ENCODE results near the gene ACOX3. TPM values are rescaled to one million over a fixed set of nuclear protein-coding genes. Genes with fewer than 3 reads are reported as not detected.

ACOX3 gene
- total and polyA plus RNA-seq, 2 of the 8 experiments (the other 6 are each of a cell fraction or from before 2014, with no cell fraction given), result 2.5 to 9.9 TPM

DNA sequence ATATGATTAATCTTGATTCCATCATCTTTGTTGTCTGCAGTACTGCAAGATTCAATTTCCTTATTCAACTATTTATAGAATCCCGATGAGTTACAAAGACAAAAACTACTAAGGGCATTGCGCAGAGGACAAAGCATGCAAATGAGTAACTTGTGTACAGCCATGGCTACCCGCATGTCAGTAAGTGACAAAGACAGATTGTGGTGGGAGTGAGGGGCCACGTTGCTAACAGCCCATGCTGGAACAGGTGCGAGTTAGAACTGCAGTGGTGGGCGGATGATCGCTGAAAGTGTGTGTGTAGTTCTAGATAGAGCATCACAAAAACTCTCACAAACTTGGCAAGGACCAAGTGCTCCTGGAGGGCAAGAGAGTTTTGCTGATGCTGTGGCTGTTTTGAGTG lies 49.5 kb downstream of the ACOX3 start (continued):
- TF ChIP-seq, protein P1, sequence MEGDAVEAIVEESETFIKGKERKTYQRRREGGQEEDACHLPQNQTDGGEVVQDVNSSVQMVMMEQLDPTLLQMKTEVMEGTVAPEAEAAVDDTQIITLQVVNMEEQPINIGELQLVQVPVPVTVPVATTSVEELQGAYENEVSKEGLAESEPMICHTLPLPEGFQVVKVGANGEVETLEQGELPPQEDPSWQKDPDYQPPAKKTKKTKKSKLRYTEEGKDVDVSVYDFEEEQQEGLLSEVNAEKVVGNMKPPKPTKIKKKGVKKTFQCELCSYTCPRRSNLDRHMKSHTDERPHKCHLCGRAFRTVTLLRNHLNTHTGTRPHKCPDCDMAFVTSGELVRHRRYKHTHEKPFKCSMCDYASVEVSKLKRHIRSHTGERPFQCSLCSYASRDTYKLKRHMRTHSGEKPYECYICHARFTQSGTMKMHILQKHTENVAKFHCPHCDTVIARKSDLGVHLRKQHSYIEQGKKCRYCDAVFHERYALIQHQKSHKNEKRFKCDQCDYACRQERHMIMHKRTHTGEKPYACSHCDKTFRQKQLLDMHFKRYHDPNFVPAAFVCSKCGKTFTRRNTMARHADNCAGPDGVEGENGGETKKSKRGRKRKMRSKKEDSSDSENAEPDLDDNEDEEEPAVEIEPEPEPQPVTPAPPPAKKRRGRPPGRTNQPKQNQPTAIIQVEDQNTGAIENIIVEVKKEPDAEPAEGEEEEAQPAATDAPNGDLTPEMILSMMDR (IDR thresholded peaks at IDR 0.05; ENCODE audit: control extremely low read depth in 1 of 3, insufficient read depth in 1 of 3, low read depth in 1 of 3, low read length in 3 of 3), result no peak
- TF ChIP-seq HDAC2 (IDR thresholded peaks at IDR 0.05; ENCODE audit: borderline replicate concordance in 1 of 2, low read depth in 2 of 2, low read length in 2 of 2) (no peak), CHD2 (IDR thresholded peaks at IDR 0.05; ENCODE audit: low read length) (no peak), TBP (IDR thresholded peaks at IDR 0.05; ENCODE audit: low read depth, low read length) (no peak)
